AG09309 (cell line): Measurements from ENCODE around the gene C2CD4D.
"Not testable (repeated sequence)": the region's sequence is repeated elsewhere in the genome, so short reads cannot be mapped to it uniquely, and the experiment has no call there.

ENCODE experiments used
- DNase-seq: peaks from one replicate; pipeline ENCODE4 v3.0.0-alpha.2; 2010; ENCODE audit warnings: low read depth
- H3K4me3 ChIP-seq: 2 replicates; pipeline ENCODE4 v1.5.1; 2011; ENCODE audit warnings: mild to moderate bottlenecking, low read depth, low read length, moderate library complexity; ENCODE audit not compliant: control insufficient read depth
- CTCF ChIP-seq: IDR thresholded peaks from 2 replicates; pipeline ENCODE4 v1.5.1; 2011; ENCODE audit warnings: mild to moderate bottlenecking, low read depth, low read length, inconsistent platforms; ENCODE audit not compliant: insufficient read depth, control insufficient read depth; ENCODE audit errors: missing control alignments

C2CD4D gene

DNA sequence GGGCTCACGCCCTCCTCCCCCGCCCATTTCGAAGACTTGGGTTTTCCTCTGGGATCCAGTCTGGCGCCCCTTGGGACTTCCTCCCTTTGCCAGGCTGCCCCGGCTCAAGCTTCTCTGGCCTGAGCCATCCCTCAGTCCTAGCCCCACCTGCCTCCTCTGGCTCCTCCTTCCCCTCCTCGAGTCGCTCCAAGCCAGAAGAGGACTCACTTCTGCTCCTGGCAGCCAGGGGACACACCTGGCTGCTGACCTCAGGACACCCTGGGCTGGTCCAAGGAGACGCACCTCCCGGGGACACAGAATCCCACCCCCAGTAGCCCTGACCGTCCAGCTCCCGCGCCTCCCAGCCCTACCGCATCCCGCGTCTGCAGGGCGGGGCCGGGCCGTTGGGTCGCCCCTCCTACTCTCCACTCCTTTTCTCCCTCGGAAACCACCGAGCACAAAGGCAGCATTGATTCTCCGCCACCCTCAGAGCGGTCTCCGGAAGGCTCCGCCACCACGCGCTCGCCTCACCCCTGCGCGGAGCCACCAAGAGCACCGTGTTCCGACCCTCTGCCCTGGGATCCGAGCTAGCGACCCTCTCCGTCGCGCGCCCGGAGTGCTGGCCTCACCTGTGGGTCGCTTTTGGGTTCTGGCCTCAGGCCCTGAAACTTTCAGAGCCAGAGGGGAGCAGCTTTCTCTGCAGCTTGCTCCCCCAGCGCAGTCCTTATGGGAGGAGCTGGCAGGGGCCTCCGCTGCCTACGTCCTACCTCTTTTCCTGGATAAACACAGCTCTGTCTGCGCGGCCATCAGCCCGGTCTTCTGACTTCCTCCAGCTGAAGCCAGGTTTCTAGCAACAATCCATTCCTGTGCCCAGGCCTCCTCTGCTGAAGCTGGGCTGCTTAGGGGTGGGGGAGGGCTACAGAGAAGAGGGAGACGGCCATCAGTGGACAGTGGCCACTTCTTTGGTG is at the start of gene C2CD4D:
TSS of gene C2CD4D (minus strand) at position 364 of the 947 bp plus-strand sequence. CDS start 831 bp downstream, outside the sequence.
- no peak for TF ChIP-seq CTCF
- H3K4me3 ChIP-seq, result peak within 1 kb of the TSS; percentile 16
- DNase-seq, result no peak

DNA sequence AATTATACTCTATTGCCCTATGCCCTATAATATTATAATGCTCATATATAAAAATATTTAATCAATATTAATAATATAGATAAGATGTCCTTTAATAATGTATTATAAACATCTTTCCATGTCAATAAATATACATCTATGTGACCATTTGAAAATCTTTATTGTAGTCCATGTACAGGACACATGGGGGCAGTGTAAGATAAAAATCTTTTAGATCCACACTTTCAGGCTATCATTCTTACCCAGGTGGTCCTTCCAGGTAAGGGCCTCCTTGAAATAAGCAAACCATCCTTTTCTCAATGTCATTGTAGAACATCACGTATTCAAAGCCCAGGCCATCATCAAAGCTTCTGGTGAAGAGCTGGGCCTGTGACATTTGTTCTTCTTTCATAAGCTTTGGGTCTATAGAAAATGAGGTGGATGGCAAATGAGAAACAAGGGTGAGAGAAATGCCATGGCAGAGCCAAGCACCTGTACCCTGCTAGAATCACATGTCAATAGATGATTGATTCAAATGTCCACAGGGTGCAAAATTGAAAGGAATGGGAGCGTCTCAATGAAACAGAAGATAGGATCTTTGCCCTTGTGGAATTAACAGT is 49.5 kb upstream of the C2CD4D start:
- no peak overlapping the region for H3K4me3 ChIP-seq
- no peak for DNase-seq
- peak; percentile 35 for TF ChIP-seq CTCF

GRCh38 chr1:151887028-151887427 is 47.4 kb upstream of the C2CD4D start:
- DNase-seq, result peak; percentile 45
- no peak overlapping the region for H3K4me3 ChIP-seq
- no peak for TF ChIP-seq CTCF

DNA sequence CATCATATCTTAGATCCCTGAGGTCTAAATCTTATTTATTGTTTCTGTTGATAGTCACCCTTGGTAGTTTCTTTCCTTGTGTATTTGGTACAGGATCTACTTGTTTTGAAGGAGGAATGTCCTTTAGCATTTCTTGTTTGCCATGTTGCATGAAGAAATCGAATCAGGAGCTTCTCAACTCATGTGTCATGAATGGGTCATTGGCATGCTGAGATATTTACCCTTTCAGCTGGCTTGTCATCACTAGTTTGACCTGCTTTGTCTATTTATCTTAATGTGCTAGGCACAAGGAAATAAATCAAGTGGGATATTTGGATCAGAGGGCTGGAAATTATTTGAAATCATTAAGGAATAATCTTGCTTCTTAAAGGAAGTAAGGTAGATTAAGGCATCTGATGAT is 45.9 kb upstream of the C2CD4D start:
- no peak for DNase-seq
- H3K4me3 ChIP-seq, result no peak overlapping the region
- TF ChIP-seq CTCF, result no peak

DNA sequence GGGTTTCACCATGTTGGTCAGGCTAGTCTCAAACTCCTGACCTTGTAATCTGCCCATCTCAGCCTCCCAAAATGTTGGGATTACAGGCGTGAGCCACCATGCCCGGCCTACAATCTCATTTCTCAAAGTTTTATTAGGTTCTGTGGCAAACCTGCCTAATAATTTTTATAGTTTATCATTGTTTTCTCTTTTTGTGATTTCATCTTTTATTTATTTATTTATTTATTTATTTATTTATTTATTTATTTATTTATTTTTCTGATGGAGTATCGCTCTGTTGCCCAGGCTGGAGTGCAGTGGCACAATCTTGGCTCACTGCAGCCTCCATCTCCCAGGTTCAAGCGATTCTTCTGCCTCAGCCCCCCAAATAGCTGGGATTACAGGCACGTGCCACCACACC is 45.3 kb upstream of the C2CD4D start:
- not testable (repeated sequence) for DNase-seq, H3K4me3 ChIP-seq

DNA sequence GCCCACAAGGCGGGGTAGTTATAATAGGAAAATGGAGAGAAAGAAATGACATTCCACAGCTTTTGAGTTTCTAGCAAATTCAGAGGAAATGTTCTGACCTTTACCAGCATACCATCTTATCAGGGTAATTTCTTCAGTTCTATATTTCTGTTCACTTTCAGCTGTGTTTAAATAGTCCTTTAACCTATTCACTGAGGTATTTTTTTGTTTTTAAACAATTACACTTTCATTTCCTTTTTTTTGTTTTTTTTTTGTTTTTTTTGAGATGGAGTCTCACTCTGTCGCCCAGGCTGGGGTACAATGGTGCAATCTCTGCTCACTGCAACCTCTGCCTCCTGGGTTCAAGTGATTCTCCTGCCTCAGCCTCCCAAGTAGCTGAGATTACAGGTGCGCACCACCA is 44.8 kb upstream of the C2CD4D start:
- DNase-seq, H3K4me3 ChIP-seq: not testable (repeated sequence)

DNA sequence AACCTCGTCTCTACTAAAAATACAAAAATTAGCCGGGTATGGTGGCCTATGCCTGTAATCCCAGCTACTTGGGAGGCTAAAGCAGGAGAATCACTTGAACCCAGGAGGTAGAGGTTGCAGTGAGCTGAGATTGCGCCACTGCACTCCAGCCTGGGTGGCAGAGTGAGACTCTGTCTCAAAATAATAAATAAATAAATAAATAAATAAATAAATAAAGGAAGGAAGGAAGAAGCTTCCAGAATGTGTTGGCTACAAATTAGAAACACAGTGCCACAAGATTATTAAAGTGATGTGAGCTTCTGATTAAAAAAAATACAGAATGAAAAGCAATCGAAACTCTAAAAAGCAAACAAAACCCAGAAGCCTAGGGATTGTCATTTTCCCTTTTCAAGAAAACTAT is 44.3 kb upstream of the C2CD4D start:
- not testable (repeated sequence) for H3K4me3 ChIP-seq, DNase-seq

DNA sequence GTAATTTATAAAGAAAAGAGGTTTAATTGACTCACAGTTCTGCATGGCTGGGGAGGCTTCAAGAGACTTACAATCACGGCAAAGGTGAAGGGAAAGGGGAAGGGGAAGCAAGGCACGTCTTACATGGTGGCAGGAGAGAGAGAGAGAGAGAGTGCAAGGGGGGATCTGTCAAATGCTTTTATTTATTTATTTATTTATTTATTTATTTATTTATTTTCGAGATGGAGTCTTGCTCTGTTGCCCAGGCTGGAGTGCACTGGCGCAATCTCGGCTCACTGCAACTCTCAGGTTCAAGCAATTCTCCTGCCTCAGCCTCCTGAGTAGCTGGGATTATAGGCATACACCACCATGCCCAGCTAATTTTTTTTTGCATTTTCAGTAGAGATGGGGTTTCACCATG is 43.3 kb upstream of the C2CD4D start:
- H3K4me3 ChIP-seq, DNase-seq: not testable (repeated sequence)

- H3K4me3 ChIP-seq, result no peak overlapping the region
- DNase-seq, result no peak
- TF ChIP-seq CTCF, result no peak
Observed at GRCh38 chr1:151882466-151882865, 42.8 kb upstream of the C2CD4D start.
